GM10248 (cell line): ENCODE data around the gene PANK1.

Source experiments
- CTCF ChIA-PET: fragments of 300-600 bp; sonication (Branson Sonifier 250); formaldehyde crosslinking; extraction: SDS; loops from one replicate; lab custom pipeline; 2021; ENCODE audit warnings: antibody characterized with exemption; lab: Yijun Ruan, JAX
- POLR2A ChIA-PET: fragments of 350-650 bp; sonication (Branson Sonifier 250); formaldehyde crosslinking; extraction: SDS; loops from one replicate; lab custom pipeline; 2020; ENCODE audit warnings: antibody characterized with exemption; lab: Yijun Ruan, JAX
- DNase-seq: peaks from one replicate; pipeline ENCODE4 v3.0.0; 2012; ENCODE audit errors: extremely low spot score
- CTCF ChIP-seq: IDR thresholded peaks from 2 replicates; pipeline ENCODE4 v1.5.1; 2012; ENCODE audit warnings: mild to moderate bottlenecking, low read depth; ENCODE audit errors: extremely low read depth, missing control alignments, control extremely low read depth

The PANK1 gene

DNA sequence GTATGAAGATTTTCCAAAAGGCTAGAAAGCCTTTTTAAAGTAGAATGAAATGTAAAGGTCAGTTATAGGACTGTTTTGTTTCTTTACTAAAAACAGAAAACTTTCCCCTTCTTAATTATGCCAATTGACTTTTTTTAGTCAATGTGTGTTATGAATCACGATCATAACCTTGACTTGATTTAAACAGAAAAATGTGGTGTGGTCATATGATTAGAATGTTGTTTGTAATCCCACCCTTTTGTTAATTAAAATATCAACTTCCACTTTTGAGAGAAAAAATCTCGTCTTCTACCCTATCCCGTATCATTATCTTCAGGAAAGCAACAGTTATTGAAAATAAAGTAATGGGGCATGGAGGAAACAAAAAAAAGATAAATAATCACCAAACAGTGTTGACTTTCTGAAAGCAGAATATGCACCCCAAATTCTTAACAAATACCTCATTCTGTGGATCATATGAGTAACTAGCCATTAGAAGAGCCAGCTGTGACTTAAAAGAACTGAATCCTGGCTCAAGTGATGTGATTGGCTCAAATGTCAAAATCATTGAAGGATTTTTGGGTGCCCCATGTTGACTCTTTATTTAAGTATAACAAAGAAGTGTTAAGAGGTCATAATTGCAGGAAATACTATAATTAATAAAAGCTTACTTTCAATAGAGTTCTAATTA lies 77.3 kb downstream of the PANK1 start:
- POLR2A ChIA-PET: no interaction called here
- DNase-seq: no peak
- CTCF ChIA-PET: interaction anchor here (0.7 to 1.5 kb wide), 4 partner anchors 8 to 17 kb away, joined by 3 read pairs; no protein-coding TSS in a partner anchor
- no peak for TF ChIP-seq CTCF

- POLR2A ChIA-PET: no interaction called here
- DNase-seq: no peak
- CTCF ChIA-PET: interaction anchor here (0.8 to 1.5 kb wide), 2 partner anchors 10 to 143 kb away, joined by 3 read pairs; no protein-coding TSS in a partner anchor
- TF ChIP-seq CTCF: no peak
These were observed 78.0 kb downstream of the PANK1 start for GRCh38 chr10:89566992-89567391.

DNA sequence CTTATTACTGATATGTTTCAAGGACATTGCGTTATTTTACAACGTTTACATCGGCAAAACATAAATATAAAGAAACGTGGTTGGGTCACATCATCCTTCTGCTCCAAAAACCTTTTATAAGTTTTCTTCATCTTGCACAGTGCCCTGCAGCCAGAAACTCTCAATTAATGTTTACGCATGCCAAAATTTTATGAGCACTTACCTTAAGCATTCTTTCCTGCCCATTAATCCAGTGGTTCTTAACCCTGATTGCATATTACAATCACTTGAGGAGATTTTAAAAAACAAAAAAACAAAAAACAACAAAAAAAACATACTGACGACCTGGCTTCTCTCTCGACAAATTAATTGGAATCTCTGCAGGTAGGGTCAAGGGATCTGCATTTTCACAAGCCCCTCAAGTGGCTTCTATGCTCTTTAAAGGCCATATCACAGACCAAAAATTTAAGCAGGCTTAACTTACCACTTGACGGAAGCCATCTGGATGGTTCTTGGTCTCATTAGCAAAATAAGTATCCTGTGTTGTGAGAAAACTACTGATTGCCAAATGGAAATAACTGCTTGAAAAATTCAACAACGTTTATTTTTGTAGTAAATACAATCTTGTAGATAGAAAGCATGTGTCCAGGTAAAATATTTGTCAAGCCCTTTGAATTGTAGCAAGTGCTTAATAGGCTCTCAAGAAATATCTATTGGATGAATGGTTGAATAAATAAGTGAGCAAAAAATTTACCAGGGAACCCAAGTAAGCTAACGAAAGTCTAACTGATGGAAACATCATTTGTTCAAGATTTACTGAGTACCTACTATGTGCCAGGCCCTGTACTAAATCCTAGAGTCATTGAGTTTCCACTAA lies 78.7 kb downstream of the PANK1 start:
- CTCF ChIA-PET: interaction anchor here (0.8 to 1.8 kb wide), 3 partner anchors 11 to 348 kb away, joined by 3 to 5 read pairs (median 3); no protein-coding TSS in a partner anchor
- POLR2A ChIA-PET: no interaction called here
- TF ChIP-seq CTCF: no peak
- no peak for DNase-seq

DNA sequence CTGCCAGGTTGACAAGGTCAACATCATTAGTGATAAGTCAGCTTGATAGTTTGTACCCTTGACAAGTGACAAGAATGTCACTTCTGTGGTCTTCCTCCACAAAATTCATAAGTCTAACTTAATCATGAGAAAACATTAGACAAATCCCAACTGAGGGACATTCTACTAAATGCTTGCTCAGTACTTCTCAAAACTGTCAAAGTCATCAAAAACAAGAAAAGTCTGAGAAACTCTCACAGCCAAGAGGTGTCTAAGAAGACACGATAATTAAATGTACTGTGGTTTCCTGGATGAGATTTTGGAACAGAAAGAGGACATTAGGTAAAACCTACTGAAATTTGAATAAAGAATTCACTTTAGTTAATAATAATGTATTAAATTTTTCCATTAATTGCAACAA lies 79.9 kb downstream of the PANK1 start:
- no peak for TF ChIP-seq CTCF
- POLR2A ChIA-PET: no interaction called here
- DNase-seq: no peak
- CTCF ChIA-PET: interaction anchor here (0.7 to 1.8 kb wide), 17 partner anchors 8 to 631 kb away, joined by 3 to 5 read pairs (median 4); no protein-coding TSS in a partner anchor

DNA sequence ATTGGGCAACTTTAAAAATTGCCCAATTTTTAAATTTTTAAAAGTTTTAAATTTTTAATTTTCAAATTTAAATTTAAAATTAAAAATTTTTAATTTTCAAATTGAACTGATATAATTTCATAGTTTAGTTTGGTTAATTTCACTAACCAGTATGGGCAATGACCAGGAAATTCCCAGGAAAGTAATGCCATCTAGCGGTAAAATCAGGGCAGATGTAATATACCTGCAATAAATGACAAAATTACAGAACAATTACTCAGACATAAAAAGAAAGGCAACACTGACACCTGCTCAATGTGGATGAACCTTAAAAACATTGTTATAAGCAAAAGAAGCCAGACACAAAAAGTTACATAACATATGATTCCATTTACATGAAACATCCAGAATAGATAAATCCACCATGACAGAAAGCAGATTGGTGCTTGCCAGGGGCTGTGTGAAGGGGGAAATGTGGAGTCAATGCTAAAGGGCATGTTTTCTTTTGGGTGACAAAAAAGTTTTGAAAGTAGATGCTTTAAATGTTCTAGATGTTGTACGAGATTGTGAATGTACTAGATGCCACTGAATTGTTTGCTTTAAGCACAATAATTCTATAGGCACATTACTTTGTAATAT lies 81.1 kb downstream of the PANK1 start:
- ChIA-PET CTCF (interaction anchor here (0.8 to 1.8 kb wide), 11 partner anchors 9 to 629 kb away, joined by 3 to 9 read pairs (median 4); no protein-coding TSS in a partner anchor), POLR2A (no interaction called here)
- DNase-seq: peak; percentile 45
- peak; percentile 70 for TF ChIP-seq CTCF

DNA sequence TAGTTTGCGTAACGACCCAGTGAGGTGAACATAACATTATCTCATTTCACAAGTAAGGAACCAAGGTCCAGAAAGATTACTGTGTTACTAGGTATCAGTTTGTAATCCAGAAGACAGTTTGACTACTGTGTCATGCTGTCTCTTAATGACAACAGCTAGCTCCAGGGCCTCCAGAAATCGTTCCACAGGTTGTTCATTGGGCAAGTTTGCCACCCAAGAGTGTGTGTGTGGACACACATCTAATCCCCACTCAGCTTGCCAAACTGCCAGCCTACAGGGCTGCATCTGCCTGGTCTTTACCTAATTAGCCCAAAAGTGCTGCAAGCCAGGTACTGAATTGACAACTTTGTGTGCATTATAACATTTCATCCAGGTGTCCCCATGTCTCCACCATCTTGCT lies 81.7 kb downstream of the PANK1 start:
- no peak for DNase-seq
- no peak for TF ChIP-seq CTCF
- ChIA-PET CTCF (interaction anchor here (1.0 to 1.9 kb wide), 7 partner anchors 8 to 348 kb away, joined by 3 to 9 read pairs (median 3); no protein-coding TSS in a partner anchor), POLR2A (no interaction called here)
